ENCODE data around the gene BEX4. TPM values are rescaled to one million over a fixed set of nuclear protein-coding genes. Genes with fewer than 3 reads are reported as not detected.

The BEX4 gene
- total RNA-seq, 1 donor from 2014 or later = 26.2 TPM

GRCh38 chrX:103240155-103240554 lies 25.2 kb downstream of the BEX4 start:
- DNase-seq = no peak

GRCh38 chrX:103248553-103248952 lies 33.6 kb downstream of the BEX4 start:
- peak; percentile 50 for DNase-seq

- DNase-seq = no peak
Observed at GRCh38 chrX:103249805-103250204, 34.9 kb downstream of the BEX4 start.

GRCh38 chrX:103250977-103251376 lies 36.1 kb downstream of the BEX4 start:
- DNase-seq = no peak

- peak; percentile 8 for DNase-seq
Observed at GRCh38 chrX:103253608-103254007, 38.7 kb downstream of the BEX4 start.

- DNase-seq = peak; percentile 43
Observed at GRCh38 chrX:103254171-103254824, 39.4 kb downstream of the BEX4 start.

GRCh38 chrX:103254921-103255493 lies 40.1 kb downstream of the BEX4 start, which contains the start of gene TCEAL8:
TCEAL8 (minus strand) TSS chrX:103255155; CDS start chrX:103253979, 1,176 bp downstream.
- peak; percentile 84 for DNase-seq

GRCh38 chrX:103256651-103257050 lies 41.7 kb downstream of the BEX4 start:
- DNase-seq = no peak

- DNase-seq = no peak
Observed at GRCh38 chrX:103258275-103258674, 43.4 kb downstream of the BEX4 start.

Other genes starting within 250 kb of the BEX4 start
- not detected in 2 replicates for gene BEX1, start 150.9 kb upstream of the BEX4 start, total RNA-seq
- not detected in 2 replicates for gene NXF3, start 122.0 kb upstream of the BEX4 start, total RNA-seq
- gene TCEAL8, start 40.0 kb downstream of the BEX4 start, total RNA-seq = 81.3 and 90.5 TPM in 2 replicates
- not detected in 2 replicates for gene TCEAL5, start 61.6 kb downstream of the BEX4 start, total RNA-seq
- 0.56 and 0.68 TPM in 2 replicates for gene BEX2, start 95.9 kb downstream of the BEX4 start, total RNA-seq
- gene TCEAL7, start 115.1 kb downstream of the BEX4 start, total RNA-seq = 0.28 and 1.2 TPM in 2 replicates
- 112 and 140 TPM in 2 replicates for gene TCEAL9, start 141.4 kb downstream of the BEX4 start, total RNA-seq
- gene BEX3, start 161.4 kb downstream of the BEX4 start, total RNA-seq = 258 and 269 TPM in 2 replicates

Data from dermis blood vessel endothelial cell (primary cell).